NCI-H526 treated with DMSO at 0.1 percent for 48 hours (cell line): ENCODE data around the gene SMC2.

ENCODE experiments used
- DNase-seq: peaks from one replicate; lab custom pipeline; 2025; lab: John Stamatoyannopoulos, UW

Gene SMC2

GRCh38 chr9:104093647-104094533 lies at the start of gene SMC2:
SMC2 (plus strand) TSS chr9:104094309; CDS start chr9:104095385, 1,076 bp downstream.
- peak; percentile 91 for DNase-seq

GRCh38 chr9:104068546-104068945 lies 25.6 kb upstream of the SMC2 start:
- no peak for DNase-seq

- DNase-seq, result no peak
Observed at GRCh38 chr9:104069288-104069687, 24.8 kb upstream of the SMC2 start.

GRCh38 chr9:104071589-104071988 lies 22.5 kb upstream of the SMC2 start:
- no peak for DNase-seq

GRCh38 chr9:104073098-104073769 lies 20.9 kb upstream of the SMC2 start:
- no peak for DNase-seq

- no peak for DNase-seq
Observed at GRCh38 chr9:104073770-104074133, 20.4 kb upstream of the SMC2 start.

- DNase-seq, result no peak
Observed at GRCh38 chr9:104074876-104075275, 19.2 kb upstream of the SMC2 start.

- DNase-seq, result no peak
Observed at GRCh38 chr9:104075801-104076753, 18.0 kb upstream of the SMC2 start.

GRCh38 chr9:104078596-104078995 lies 15.5 kb upstream of the SMC2 start:
- no peak for DNase-seq

GRCh38 chr9:104080983-104081382 lies 13.1 kb upstream of the SMC2 start:
- no peak for DNase-seq

GRCh38 chr9:104082168-104082567 lies 11.9 kb upstream of the SMC2 start:
- DNase-seq, result no peak

GRCh38 chr9:104085525-104085924 lies 8.6 kb upstream of the SMC2 start:
- no peak for DNase-seq

GRCh38 chr9:104087894-104088293 lies 6.2 kb upstream of the SMC2 start:
- no peak for DNase-seq

- no peak for DNase-seq
Observed at GRCh38 chr9:104088416-104088815, 5.7 kb upstream of the SMC2 start.

- DNase-seq, result peak; percentile 2
Observed at GRCh38 chr9:104090578-104090977, 3.5 kb upstream of the SMC2 start.

- peak; percentile 24 for DNase-seq
Observed at GRCh38 chr9:104091116-104091515, 3.0 kb upstream of the SMC2 start.

- peak; percentile 24 for DNase-seq
Observed at GRCh38 chr9:104091708-104092107, 2.4 kb upstream of the SMC2 start.

GRCh38 chr9:104092192-104092591 lies 1.9 kb upstream of the SMC2 start:
- no peak for DNase-seq

- DNase-seq, result no peak
Observed at GRCh38 chr9:104092875-104093600, 1.1 kb upstream of the SMC2 start.

- DNase-seq, result no peak
Observed at GRCh38 chr9:104094534-104095015, 466 bp downstream of the SMC2 start.

GRCh38 chr9:104099630-104100029 lies 5.5 kb downstream of the SMC2 start:
- DNase-seq, result no peak
